Brain microvascular endothelial cell (primary cell): ENCODE results near the gene WWOX.
"Not testable (repeated sequence)": the region's sequence is repeated elsewhere in the genome, so short reads cannot be mapped to it uniquely, and the experiment has no call there.

Source experiments
- DNase-seq: peaks from one replicate; pipeline ENCODE4 v3.0.0-alpha.2; 2020
- H3K27ac ChIP-seq: fragments of 250-450 bp; sonication (Bioruptor Pico); 2 replicates; pipeline ENCODE4 v1.5.1; 2020; ENCODE audit warnings: mild to moderate bottlenecking, moderate library complexity
- H3K27me3 ChIP-seq: fragments of 250-450 bp; sonication (Bioruptor Pico); replicated peaks from 2 replicates; pipeline ENCODE4 v1.5.1; 2020; ENCODE audit warnings: mild to moderate bottlenecking
- H3K36me3 ChIP-seq: fragments of 250-450 bp; sonication (Bioruptor Pico); replicated peaks from 2 replicates; pipeline ENCODE4 v1.5.1; 2020; ENCODE audit warnings: mild to moderate bottlenecking
- H3K4me3 ChIP-seq: 2 replicates; pipeline ENCODE4 v1.5.1; 2011; ENCODE audit warnings: low read depth, mild to moderate bottlenecking, control low read depth, low read length, moderate library complexity
- in situ Hi-C: cut with HindIII; loops from 2 replicates; pipeline ENCODE4 v1.10.0; 2017; ENCODE audit warnings: low sequenced_read_pairs, low pct_ligation_motif_present
- TF ChIP-seq, protein P1 (sequence below): IDR thresholded peaks from 2 replicates; pipeline ENCODE4 v1.5.1; 2011; ENCODE audit warnings: low read depth, mild to moderate bottlenecking, moderate library complexity, low read length, control low read depth, inconsistent platforms; ENCODE audit errors: missing control alignments

WWOX gene

DNA sequence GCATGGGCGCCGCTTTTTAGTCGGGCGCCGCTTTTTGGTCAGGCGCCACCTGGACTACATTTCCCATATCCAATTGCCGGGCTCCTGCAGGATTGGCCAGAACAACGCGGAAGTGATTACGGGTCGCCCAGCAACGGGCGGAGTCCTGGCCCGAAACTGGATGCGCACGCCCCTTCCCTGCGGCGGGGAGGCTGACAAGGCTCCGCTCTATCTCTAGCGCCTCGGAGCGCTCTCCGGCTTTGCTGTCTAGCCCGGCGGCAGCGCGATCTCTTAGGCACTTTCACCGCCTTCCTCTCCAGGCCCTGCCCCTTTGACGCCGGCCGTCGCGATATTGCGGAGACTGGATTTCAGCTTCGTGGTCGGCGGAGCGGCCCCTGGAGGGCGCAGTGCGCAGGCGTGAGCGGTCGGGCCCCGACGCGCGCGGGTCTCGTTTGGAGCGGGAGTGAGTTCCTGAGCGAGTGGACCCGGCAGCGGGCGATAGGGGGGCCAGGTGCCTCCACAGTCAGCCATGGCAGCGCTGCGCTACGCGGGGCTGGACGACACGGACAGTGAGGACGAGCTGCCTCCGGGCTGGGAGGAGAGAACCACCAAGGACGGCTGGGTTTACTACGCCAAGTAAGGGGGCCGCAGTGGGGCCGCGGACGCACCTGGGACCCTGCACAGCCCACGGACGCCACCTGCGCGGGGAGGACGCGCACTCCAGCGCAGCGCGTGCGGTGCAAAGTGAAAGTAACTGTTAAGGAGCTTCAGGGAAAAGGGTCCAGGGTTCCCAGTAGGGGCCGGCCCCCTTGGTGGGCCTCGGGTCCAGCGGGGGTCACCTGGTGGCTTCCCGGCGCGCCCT, at the start of gene WWOX:
Gene WWOX, plus strand, starts transcription at position 384 of the 841 bp plus-strand sequence.
- H3K27ac ChIP-seq, result peak within 1 kb of the TSS; percentile 21
- no peaks in the 10 kb centered on the region for H3K27me3 ChIP-seq
- H3K36me3 ChIP-seq, result no peaks in the 10 kb centered on the region
- DNase-seq, result peak; percentile 98
- TF ChIP-seq, protein P1, sequence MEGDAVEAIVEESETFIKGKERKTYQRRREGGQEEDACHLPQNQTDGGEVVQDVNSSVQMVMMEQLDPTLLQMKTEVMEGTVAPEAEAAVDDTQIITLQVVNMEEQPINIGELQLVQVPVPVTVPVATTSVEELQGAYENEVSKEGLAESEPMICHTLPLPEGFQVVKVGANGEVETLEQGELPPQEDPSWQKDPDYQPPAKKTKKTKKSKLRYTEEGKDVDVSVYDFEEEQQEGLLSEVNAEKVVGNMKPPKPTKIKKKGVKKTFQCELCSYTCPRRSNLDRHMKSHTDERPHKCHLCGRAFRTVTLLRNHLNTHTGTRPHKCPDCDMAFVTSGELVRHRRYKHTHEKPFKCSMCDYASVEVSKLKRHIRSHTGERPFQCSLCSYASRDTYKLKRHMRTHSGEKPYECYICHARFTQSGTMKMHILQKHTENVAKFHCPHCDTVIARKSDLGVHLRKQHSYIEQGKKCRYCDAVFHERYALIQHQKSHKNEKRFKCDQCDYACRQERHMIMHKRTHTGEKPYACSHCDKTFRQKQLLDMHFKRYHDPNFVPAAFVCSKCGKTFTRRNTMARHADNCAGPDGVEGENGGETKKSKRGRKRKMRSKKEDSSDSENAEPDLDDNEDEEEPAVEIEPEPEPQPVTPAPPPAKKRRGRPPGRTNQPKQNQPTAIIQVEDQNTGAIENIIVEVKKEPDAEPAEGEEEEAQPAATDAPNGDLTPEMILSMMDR, result no peak
- in situ Hi-C loops, result no loop called here
- H3K4me3 ChIP-seq, result peak within 1 kb of the TSS; percentile 97

DNA sequence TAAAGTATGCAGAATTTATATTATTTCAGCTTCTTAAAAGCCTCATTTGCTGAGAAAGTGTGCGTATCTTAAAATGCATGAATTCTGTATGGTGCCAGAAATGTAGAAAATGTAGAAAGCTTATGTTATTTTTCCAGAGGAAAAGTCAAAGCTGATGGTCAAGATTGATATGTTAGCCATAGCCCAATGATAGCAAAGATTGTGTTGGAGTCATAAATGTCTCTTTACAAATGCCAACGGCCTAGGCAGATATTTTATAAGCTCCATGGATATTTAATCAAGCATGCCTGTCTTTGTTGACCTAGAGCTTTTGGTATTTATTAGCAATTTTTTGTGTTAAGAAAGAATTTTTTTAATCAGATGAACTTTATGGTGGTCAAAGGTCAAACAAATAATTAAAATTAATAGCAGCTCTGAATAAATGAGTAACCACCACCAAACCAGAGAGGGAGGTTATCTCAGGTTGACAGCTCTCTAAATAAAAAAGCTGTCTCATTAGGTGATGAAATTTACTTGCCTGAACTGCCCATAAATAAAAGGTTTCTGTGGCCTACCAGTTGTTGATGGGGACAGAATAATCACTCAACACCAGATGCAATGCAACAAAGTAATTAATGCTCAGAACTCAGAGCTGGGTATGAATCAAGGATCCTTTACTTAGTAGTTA, 48.6 kb upstream of the WWOX start:
- in situ Hi-C loops, result no loop called here
- no peak overlapping the region for H3K4me3 ChIP-seq
- no peak overlapping the region for H3K27ac ChIP-seq
- H3K36me3 ChIP-seq, result no peaks in the 10 kb centered on the region
- DNase-seq, result no peak
- no peaks in the 10 kb centered on the region for H3K27me3 ChIP-seq
- TF ChIP-seq, protein P1, result no peak

DNA sequence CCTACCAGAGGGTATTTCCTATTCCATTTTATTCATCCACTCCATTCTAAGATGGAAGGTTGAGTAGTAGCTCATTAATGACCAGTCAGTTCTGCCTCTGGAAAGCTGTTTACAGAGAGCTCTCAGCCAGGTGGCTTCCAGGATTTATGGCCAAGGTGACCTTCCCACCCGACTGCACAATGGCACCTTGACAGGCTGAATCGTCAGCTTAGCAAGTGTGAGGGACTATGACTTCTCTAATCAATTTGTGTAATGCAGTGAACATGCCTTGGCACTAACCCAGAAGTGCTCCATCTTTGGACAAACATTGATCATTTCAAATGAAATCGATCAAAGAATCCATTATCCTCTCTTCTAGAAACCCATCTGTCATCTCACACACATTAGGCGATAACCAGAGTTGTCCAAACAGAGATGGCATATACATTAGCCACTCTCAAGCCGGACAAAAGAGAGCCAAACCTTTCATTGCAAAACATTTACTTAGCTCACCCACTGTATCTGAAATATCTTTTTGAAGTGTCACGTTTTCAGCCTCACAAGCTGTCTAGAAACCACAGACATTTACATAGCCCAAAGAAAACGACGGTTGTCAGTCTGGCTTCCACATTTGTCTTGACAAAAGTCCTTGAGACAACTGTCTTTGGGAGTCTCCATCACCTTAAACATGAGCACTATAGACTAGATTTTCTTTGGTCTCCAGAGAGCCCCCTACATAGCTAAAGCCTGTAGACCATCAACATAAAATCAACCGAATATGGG, 41.5 kb upstream of the WWOX start:
- Histone ChIP-seq H3K27ac (no peak overlapping the region), H3K4me3 (no peak overlapping the region), H3K27me3 (no peaks in the 10 kb centered on the region), H3K36me3 (no peaks in the 10 kb centered on the region)
- in situ Hi-C loops, result no loop called here
- no peak for DNase-seq
- TF ChIP-seq, protein P1, result no peak

DNA sequence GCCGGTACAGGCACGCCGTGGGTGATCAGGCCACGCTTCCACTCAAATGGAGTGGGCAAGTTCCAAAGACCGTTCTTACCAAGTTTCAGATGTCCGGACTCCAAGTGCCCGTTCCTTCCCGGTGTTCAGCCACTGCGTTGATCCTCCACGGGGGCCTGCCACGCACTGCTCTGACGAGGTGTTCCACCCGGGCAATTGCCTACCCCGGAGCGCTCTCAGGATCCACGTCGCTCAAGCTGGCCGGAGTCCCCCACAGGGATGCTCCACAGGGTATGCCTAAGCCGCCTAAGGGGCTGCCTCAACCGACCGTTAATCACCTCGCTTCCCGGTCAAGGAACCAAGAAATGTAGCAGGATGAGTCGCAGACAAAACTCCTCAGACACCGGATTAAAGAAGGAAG, 39.6 kb upstream of the WWOX start:
- H3K27me3 ChIP-seq, H3K27ac ChIP-seq, in situ Hi-C loops, DNase-seq, H3K36me3 ChIP-seq, H3K4me3 ChIP-seq: not testable (repeated sequence)

DNA sequence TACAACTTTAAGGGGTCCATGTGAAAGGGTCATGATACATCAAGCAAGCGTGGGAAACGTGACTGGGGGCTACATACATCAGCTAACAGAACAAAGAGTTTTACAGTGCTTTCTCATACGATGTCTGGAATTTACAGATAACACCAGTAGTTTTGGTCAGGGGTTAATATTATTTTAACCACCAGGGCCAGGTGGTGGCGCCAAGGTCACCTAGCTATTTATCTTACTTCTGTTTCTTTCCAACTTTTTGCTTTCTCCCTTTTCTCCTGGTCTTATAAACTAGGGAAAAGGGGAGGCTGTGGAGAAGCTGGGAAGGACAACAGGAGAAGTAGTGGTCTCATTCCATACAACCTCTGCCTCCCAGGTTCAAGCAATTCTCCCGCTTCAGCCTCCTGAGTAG, 39.2 kb upstream of the WWOX start:
- Histone ChIP-seq H3K36me3 (no peaks in the 10 kb centered on the region), H3K27ac (no peak overlapping the region), H3K27me3 (no peaks in the 10 kb centered on the region), H3K4me3 (no peak overlapping the region)
- no peak for DNase-seq
- in situ Hi-C loops, result no loop called here
- TF ChIP-seq, protein P1, result no peak

DNA sequence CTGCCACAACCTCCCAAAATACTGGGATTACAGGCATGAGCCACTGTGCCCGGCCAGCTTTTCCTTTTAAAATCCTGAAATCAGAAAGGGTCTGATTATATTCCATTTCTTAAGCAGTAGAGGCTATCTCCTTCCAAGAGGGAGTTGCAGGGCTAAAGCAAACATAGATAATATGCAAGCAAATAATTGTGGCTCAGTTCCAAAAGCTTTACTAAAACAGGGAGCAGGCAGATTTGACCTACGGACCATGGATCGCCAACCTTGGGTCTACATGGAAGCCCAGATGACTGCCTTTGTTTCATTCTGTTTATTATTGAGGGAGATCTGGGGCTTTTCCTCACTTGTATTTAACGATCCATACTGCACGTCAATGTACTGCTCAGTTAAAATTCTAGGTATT, 38.6 kb upstream of the WWOX start:
- no peaks in the 10 kb centered on the region for H3K27me3 ChIP-seq
- no peak overlapping the region for H3K27ac ChIP-seq
- TF ChIP-seq, protein P1, result no peak
- DNase-seq, result no peak
- in situ Hi-C loops, result no loop called here
- H3K4me3 ChIP-seq, result no peak overlapping the region
- no peaks in the 10 kb centered on the region for H3K36me3 ChIP-seq
